A549 (cell line): ENCODE measurements around the gene FGFR2.

ENCODE experiments used
- BHLHE40 ChIP-seq: IDR thresholded peaks from 2 replicates; pipeline ENCODE4 v1.6.1; 2012; ENCODE audit warnings: low read depth, low read length, inconsistent platforms
- CBX2 ChIP-seq: fragments of 200-600 bp; sonication (generic); IDR thresholded peaks from 2 replicates; pipeline ENCODE4 v1.6.1; 2016; ENCODE audit warnings: low read depth, mild to moderate bottlenecking, borderline replicate concordance
- CEBPB ChIP-seq, 2 experiments: fragments of >200 bp in 1 of 2; sonication (Bioruptor Twin) in 1 of 2; formaldehyde crosslinking in 1 of 2; IDR thresholded peaks; 2 replicates each; pipeline ENCODE4 v1.6.1; 2012 to 2016
- CHD2 ChIP-seq: fragments of 150-350 bp; IDR thresholded peaks from 2 replicates; pipeline ENCODE4 v1.6.1; 2014; ENCODE audit warnings: low read length; ENCODE audit not compliant: partially characterized antibody
- CTCF ChIP-seq: fragments of >200 bp; sonication (Bioruptor Twin); formaldehyde crosslinking; IDR thresholded peaks from 3 replicates; pipeline ENCODE4 v1.5.1; 2016
- EP300 ChIP-seq, 2 experiments: fragments of >200 bp; sonication (Bioruptor Twin); formaldehyde crosslinking; IDR thresholded peaks; 2 replicates in 1 of 2; 3 replicates in 1 of 2; pipeline ENCODE4 v1.6.1; 2016 to 2017
- KDM1A ChIP-seq: fragments of 200-600 bp; sonication (generic); IDR thresholded peaks from 2 replicates; pipeline ENCODE4 v1.6.1; 2016; ENCODE audit warnings: low read depth, mild to moderate bottlenecking
- POLR2A ChIP-seq: IDR thresholded peaks from 2 replicates; pipeline ENCODE4 v1.6.1; 2012; ENCODE audit warnings: mild to moderate bottlenecking, low read length
- RARB ChIP-seq: fragments of 250-450 bp; sonication (Bioruptor Pico); IDR thresholded peaks from 2 replicates; pipeline ENCODE4 v1.8.0; 2021; ENCODE audit warnings: mild to moderate bottlenecking, moderate library complexity
- RCOR1 ChIP-seq: fragments of 150-350 bp; IDR thresholded peaks from 2 replicates; pipeline ENCODE4 v1.6.1; 2014; ENCODE audit warnings: antibody characterized with exemption, low read length, low read depth
- RFX5 ChIP-seq: fragments of 450-650 bp; IDR thresholded peaks from 2 replicates; pipeline ENCODE4 v1.7.1; 2014; ENCODE audit warnings: antibody characterized with exemption, mild to moderate bottlenecking, moderate library complexity
- SMC3 ChIP-seq: fragments of >200 bp; sonication (Bioruptor Twin); formaldehyde crosslinking; IDR thresholded peaks from 3 replicates; pipeline ENCODE4 v1.6.1; 2018; ENCODE audit warnings: inconsistent platforms
- TF ChIP-seq, protein P1 (sequence below): IDR thresholded peaks from 2 replicates; pipeline ENCODE4 v1.6.1; 2012

DNA sequence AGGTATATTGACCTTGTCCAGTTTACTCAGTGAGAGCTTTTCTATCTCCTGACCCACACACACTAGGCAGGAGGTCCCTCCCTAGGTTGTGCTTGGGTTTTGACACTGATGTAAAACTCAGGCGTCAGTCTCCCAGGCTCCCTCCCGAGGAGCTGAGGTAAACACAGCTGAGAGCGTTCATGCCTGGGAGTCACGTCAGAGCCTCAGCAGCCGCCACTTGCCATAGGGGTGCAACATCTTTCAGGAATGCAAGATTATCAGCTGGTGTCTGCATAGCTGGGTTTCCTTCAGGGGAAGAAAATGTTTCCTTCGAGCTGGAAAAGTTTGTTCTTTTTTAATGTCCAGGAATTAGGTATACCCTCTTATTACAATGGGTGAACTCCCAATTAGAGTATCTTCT is 70.6 kb downstream of the FGFR2 start:
- TF ChIP-seq EP300 (IDR thresholded peaks at IDR 0.05) (no peak), CTCF (no peak), RARB (CRISPR knock-in tag) (no peak), CBX2 (no peak), BHLHE40 (no peak), RCOR1 (no peak), CEBPB (IDR thresholded peaks at IDR 0.05) (no peak), KDM1A (no peak), SMC3 (no peak), POLR2A (no peak), RFX5 (no peak), CHD2 (no peak)
- TF ChIP-seq, protein P1, sequence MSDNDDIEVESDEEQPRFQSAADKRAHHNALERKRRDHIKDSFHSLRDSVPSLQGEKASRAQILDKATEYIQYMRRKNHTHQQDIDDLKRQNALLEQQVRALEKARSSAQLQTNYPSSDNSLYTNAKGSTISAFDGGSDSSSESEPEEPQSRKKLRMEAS, result no peak
